NCI-H2196 (cell line): Measurements from ENCODE around the gene PDE4D.
A peak's percentile ranks its signal among the peaks of the same experiment; 100 is the strongest.
"Not testable (repeated sequence)": the region's sequence is repeated elsewhere in the genome, so short reads cannot be mapped to it uniquely, and the experiment has no call there.

Experiments used
- DNase-seq: peaks from one replicate; lab custom pipeline; 2025; ENCODE audit not compliant: unreplicated experiment; lab: John Stamatoyannopoulos, UW

The PDE4D gene

GRCh38 chr5:59312223-59312622 is 581.3 kb downstream of the PDE4D start:
- DNase-seq, result no peak

GRCh38 chr5:59308685-59309084 is 584.8 kb downstream of the PDE4D start:
- DNase-seq, result not testable (repeated sequence)

DNA sequence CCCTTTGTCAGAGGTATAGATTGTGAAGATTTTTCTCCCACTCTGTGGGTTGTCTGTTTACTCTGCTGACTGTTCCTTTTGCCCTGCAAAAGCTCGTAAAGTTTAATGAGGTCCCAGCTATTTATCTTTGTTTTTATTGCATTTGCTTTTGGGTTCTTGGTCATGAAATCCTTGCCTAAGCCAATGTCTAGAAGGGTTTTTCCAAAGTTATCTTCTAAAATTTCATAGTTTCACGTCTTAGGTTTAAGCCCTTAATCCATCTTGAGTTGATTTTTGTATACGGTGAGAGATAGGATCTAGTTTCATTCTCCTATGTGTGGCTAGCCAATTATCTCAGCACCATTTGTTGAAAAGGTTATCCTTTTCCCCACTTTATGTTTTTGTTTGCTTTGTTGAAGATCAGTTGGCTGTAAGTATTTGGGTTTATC is 590.2 kb downstream of the PDE4D start:
- not testable (repeated sequence) for DNase-seq

- not testable (repeated sequence) for DNase-seq
Observed at GRCh38 chr5:59302509-59302908, 591.0 kb downstream of the PDE4D start.

DNA sequence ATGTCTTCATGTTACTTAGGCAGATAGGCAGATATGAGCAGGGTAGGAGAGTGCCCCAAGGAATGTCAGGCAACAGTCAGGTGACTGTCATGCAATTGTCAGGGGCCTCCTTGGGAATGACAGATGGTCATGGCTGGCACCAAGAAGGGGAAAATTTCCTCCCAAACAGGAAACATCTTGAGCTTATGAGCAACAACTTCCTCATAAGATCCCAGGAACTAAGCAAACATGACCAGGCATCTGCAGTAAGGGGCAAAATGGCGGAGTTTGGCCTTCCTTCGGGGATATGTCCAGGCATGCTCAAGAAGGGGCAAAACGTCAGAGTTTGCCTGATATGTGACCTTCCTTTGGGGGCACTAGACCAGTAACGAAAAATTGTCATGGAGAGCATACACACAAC is 591.8 kb downstream of the PDE4D start:
- DNase-seq, result no peak

- no peak for DNase-seq
Observed at GRCh38 chr5:59300930-59301329, 592.6 kb downstream of the PDE4D start.

- DNase-seq, result peak; percentile 9
Observed at GRCh38 chr5:59299006-59299405, 594.5 kb downstream of the PDE4D start.

DNA sequence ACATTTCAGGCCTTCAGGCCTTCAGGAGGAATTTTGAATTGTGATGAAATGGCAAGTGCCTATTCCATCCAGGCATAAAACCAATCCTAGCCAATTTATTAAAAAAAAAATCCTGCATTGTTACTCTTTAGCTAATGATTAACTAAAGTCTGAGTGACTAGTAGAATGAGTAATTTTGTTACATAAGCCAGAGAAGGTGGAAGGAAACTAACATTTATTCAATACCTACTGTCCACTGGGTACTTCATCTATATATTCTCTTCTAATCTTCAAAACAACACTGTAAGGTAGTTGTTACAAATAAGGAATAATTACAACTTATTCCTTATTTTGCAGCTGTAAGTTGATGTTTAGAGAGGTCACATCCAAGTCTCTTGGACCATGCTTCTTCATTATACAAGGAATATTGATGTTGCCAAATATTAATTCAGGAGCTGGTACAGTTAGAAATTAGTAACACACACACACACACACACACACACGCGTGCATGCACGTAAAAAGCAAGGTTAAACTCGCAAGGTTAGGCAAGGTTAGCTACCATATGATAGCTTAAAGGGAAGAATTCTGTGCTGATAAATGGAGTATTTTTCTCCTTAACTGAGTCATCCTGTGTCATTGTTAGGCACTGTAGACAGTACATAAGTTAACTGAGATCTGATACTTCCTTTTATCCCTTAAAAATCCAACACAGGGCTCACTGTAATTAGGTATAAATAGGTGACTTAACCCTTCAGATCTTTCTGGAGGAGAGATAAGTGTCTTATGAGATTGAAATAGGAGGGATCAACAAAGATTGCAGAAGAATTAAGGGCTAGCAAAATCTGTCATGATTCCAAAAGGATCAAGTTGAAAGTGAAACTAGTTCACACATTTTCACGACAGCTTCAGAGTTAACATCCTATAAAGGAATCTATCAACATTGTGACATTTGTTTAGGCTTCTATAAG is 596.9 kb downstream of the PDE4D start:
- no peak for DNase-seq

DNA sequence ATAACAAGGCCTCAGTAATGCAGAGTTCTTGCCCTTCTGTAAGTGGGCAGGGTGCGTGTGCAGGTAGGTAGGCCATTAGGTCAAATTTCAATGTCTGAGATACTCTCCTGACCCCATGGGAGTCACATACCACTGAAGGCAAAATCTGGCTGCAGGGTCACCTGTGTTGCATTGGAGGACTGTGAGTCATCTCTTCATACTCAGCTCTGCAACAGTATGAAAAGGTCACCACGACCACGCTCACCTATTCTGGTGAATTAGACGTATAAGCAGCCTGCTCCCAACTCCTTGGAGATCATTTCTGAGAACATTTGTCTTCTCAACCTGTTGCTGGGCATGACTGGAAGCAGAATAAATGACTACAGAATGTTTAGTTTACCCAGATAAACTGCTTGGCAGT is 599.8 kb downstream of the PDE4D start:
- DNase-seq, result no peak

- no peak for DNase-seq
Observed at GRCh38 chr5:59291941-59292340, 601.6 kb downstream of the PDE4D start.

DNA sequence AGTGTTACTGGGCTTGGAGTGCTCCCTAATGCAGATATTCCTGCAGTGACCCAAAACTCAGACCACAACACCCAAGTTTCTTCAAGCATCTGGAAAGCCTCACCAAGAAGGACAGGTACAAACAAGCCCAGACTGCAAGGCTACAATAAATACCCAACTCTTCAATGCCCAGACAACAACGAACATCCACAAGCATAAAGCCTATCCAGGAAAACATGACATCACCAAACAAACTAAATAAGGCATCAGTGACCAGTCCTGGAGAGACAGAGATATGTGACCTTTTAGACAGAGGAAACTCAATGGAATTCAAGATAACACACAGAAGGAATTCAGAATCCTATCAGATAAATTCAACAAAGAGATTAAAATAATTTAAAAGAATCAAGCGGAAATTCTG is 605.6 kb downstream of the PDE4D start:
- no peak for DNase-seq

- DNase-seq, result no peak
Observed at GRCh38 chr5:59287361-59287760, 606.2 kb downstream of the PDE4D start.

GRCh38 chr5:59286510-59286909 is 607.0 kb downstream of the PDE4D start:
- DNase-seq, result no peak

DNA sequence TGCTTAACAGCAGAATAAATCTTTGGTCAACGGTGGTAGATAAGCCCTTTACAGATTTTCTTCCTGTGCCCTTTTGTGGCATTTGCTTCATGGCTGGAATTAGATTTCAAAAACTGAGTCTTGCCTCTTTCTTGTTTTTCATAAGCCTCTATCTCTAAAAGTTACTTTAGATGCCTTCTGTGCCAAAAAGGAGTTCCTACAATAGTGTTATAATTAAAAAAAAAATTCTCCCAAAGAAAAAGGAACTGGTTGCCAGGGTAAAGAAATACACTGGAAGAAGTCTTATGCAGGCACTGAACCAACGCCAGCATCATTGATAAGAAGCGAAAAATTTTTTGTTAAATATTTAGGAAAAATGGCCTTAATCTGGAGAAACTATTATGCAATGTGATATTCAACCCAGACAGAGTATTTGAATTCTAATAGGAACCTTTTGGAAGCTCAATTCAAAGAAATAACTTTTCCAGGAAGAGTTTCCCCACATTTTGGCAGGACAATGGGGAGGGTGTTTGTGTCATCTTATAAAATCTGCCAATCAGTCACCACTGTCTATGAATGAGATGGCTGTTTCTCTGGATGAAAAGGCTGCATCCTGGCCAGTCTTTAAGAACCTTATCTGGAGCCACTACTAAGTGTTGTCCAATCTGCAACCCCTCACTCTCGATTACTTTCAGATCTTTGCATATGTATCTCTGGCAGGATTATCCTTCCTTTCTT is 608.1 kb downstream of the PDE4D start:
- DNase-seq, result no peak

- DNase-seq, result no peak
Observed at GRCh38 chr5:59282726-59283125, 610.8 kb downstream of the PDE4D start.

GRCh38 chr5:59279979-59280378 is 613.5 kb downstream of the PDE4D start:
- DNase-seq, result no peak

DNA sequence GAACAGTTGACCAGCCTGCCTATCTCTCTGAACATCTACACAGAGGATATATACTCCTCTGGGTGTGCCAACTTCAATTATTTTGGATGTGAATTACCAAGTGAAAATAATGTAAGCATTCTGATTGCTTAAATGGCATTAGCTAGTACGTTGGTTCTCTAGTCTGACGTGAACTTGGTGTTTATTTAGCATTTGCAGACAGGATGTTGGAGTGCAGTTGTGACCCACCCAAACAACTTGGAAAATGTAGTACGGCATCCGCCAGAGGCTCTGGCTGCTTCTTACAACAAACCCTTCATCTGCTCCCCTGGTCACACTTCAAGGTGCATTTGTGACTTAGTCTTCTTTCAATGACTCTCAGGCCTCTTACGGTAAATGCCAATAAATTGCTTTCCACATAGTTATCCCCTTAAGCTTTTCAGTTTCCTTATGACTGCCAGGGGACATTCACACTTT is 616.6 kb downstream of the PDE4D start:
- DNase-seq, result no peak

DNA sequence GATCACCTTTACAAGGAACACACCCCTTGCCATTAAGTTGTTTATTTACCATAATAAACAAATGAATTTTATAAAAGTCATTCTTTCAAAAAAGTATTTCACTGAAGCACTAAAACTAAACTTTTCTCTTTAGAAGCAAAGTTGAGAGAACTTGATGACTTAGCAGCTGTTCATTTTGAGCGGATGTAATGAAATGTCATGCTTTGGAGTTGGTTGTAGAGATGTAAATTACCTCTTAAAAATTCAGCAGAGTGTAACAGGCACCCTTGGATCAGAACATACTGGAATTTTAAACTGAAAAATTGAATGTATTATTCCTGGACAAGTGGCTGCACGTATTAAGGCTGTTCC is 617.2 kb downstream of the PDE4D start:
- no peak for DNase-seq

DNA sequence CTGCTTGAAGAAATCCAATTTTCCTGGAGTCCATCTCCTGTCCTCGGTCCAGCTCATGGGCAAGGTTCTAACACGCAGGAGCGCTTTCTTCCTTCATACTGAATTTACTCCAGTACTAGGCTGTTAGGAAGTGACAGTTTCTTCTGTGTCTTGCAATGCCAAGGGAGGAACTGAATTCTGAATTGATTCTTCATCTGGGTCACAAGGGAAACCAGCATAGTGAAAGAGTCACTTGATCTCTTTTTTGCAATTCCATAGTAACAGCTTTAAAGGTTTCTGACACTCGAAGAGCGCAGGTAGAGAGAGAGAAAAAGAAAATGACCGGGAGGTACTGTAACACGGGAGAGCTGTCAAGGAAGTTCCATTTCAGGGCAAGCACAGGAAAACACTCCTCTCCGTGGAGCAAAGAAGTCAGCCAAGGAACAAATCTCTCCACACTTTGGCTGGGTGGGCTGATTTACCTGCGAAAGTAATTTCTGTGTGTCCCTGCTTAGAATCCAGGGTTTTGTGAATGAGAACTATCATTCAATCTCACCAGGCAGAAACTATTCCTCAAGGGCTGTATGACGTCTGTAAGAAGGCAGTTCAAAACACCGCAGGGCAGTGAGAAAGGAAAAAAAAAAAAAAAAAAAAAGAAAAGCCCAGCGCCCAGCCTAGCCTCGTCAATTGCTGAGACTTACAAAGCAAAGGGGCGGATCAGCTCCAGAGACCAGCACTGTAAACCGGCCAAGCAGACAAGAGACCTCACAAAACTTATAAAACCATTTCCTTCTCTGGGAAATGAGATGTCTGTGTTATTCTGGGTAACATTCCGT is 617.8 kb downstream of the PDE4D start:
- no peak for DNase-seq

- no peak for DNase-seq
Observed at GRCh38 chr5:59275170-59275509, 618.4 kb downstream of the PDE4D start.

- no peak for DNase-seq
Observed at GRCh38 chr5:59274106-59274636, 619.4 kb downstream of the PDE4D start.
